Middle frontal gyrus (tissue), 1 donor: ENCODE data around the gene C6orf118.
A peak's percentile ranks its signal among the peaks of the same experiment; 100 is the strongest.

Experiments used
- DNase-seq: peaks from one replicate; pipeline ENCODE4 v3.0.0-alpha.2; 2015; ENCODE audit warnings: low spot score; ENCODE audit errors: extremely low spot score

C6orf118 gene

GRCh38 chr6:165244524-165245247 lies 64.7 kb downstream of the C6orf118 start:
- no peak for DNase-seq

- no peak for DNase-seq
Measured at GRCh38 chr6:165243801-165244200, 65.6 kb downstream of the C6orf118 start.

GRCh38 chr6:165236326-165236725 lies 73.1 kb downstream of the C6orf118 start:
- DNase-seq = no peak

DNA sequence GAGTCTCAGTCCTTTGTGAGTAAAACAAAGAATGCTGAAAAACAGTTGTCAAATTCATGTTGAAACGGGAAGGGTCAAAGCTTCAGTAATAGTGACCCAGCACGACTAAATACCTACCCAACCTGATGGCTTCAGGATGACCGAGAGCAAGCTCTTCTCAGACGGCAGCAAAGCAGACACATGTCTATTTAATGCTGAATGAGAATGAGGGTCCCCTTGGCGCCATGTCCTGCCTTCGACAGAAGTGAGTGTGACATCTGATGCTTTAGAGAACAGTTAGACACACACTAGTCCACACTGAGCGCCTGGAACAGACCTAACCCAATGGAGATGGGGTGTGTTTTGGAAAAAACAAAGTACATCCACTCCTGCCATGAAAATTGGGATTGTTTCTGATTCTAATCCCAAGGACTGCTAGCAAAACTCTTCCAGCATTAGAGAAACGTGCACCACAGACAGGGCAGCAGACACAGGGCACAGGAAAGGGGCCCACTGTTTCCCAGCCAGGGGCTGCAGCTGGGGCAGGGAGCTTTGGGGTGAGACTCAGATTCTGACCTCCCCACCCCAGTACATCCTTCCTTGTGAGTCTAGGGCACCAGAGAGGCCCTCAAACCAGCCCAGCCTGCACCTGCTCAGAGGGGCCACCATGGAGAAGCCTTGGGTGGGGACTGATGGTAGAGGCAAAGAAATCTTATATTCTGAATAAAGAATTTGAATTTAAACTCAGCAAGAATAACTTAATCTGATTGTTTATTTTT lies 76.5 kb downstream of the C6orf118 start:
- no peak for DNase-seq

DNA sequence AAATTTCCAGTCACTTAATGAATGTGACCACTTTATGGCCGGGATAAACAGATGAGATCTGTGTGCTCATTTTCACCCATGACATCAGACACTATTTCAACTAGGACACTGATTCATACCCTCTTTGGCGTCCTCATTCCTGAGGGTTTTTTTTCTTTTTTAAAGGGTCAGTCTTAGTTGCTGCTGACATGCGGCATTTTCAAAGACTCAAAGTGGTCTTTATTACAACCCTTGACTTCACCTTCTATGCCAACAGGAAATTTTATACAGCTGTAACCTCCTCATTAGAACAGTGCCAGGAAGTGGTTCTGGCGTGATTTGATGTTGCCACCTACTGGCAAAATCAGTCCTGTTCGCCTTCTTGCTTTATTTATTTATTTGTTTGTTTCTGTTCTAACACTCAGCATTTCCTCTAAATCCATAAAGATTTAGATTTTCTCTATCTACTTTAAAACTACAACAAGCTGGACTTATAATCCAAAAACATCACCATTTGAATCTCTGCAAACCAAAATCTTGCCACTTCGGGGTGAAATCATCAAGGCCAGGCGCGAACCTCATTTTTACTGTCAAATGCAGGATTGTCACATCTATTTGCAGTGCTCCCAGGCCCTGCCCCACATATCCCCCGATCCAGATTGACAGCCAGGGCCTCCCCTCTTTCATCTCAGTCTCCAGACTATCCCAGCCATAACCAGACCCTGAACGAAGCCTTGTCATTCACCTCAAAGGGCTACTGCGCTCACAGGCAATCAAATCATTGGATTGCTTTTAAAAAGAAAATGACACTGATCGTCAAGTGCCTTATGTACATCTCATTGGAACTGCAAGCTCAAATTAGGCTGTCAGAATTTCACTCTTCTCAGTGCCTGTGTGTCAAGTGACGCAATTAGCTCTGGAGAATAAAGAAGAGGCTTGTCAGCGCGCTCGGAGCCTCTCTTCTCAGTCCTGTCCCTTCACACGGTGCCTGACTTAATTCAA lies 77.5 kb downstream of the C6orf118 start:
- peak; percentile 43 for DNase-seq

DNA sequence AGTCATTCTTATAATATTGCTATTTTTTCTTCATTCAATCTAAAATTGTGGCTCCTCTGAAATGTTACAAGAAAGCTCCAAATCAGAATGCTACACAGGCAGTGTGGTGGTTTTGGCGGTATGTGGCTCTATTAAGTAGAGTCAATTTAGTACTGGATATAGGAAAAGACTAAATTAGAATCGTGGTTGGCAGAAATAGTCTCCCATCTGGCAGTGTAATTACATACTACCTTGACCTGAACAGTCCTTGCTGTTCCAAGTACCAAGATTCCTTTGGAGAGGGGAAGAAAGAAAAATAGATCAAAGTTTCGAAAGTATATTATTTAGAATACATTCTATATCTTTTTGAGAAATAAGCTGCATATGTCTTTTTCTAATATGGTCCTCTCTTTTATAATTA lies 78.2 kb downstream of the C6orf118 start:
- no peak for DNase-seq
